PC-3 (cell line): ENCODE results near the gene GLUD2. TPM values are rescaled to one million over a fixed set of nuclear protein-coding genes. Genes with fewer than 3 reads are reported as not detected.

Source experiments
- ATAC-seq: fragments of 200-7000 bp; cut with Tn5 transposase; 2 replicates; pipeline ENCODE4 v1.9.1; 2020; ENCODE audit warnings: mild to moderate bottlenecking, moderate library complexity
- BruUV-seq: library from RNA; stranded (reverse); fragments of 400-500 nt; replicated peaks from 2 replicates; lab custom pipeline; 2021; lab: Mats Ljungman, UMichigan
- CTCF ChIA-PET: fragments of 300-600 bp; sonication (Branson Sonifier 250); formaldehyde crosslinking; loops from one replicate; lab custom pipeline; 2022; ENCODE audit warnings: antibody characterized with exemption; lab: Charles Lee
- POLR2A ChIA-PET: fragments of 300-600 bp; sonication (Branson Sonifier 250); formaldehyde crosslinking; loops from one replicate; lab custom pipeline; 2022; ENCODE audit warnings: antibody characterized with exemption; ENCODE audit not compliant: unreplicated experiment; lab: Charles Lee
- DNase-seq: peaks from one replicate; pipeline ENCODE4 v3.0.0-alpha.2; 2015
- H2AFZ ChIP-seq: fragments of 300-600 bp; sonication (generic); 2 replicates; pipeline ENCODE4 v1.6.0; 2016; ENCODE audit warnings: antibody characterized with exemption, low read length
- H3F3A ChIP-seq: fragments of 300-600 bp; sonication (generic); one replicate; pipeline ENCODE4 v1.6.0; 2017; ENCODE audit warnings: antibody characterized with exemption, low read length, control low read depth, mild to moderate bottlenecking; ENCODE audit not compliant: unreplicated experiment
- H3K27ac ChIP-seq: fragments of 300-600 bp; sonication (generic); 2 replicates; pipeline ENCODE4 v1.5.1; 2016; ENCODE audit warnings: mild to moderate bottlenecking, low read length
- H3K27me3 ChIP-seq: fragments of 300-600 bp; sonication (generic); 2 replicates; pipeline ENCODE4 v1.6.1; 2016; ENCODE audit warnings: low read length, mixed read lengths
- H3K36me3 ChIP-seq: fragments of 300-600 bp; sonication (generic); 2 replicates; pipeline ENCODE4 v1.6.1; 2016; ENCODE audit warnings: low read depth, mixed run types, low read length, mixed read lengths
- H3K4me1 ChIP-seq: fragments of 300-600 bp; sonication (generic); 2 replicates; pipeline ENCODE4 v1.5.1; 2016; ENCODE audit warnings: low read length; ENCODE audit not compliant: insufficient read depth
- H3K4me2 ChIP-seq: fragments of 300-600 bp; sonication (generic); 2 replicates; pipeline ENCODE4 v1.6.0; 2016; ENCODE audit warnings: low read length
- H3K4me3 ChIP-seq: fragments of 300-600 bp; sonication (generic); 2 replicates; pipeline ENCODE4 v1.5.1; 2016; ENCODE audit warnings: mild to moderate bottlenecking, low read length, mixed read lengths
- H3K79me2 ChIP-seq: fragments of 300-600 bp; sonication (generic); 2 replicates; pipeline ENCODE4 v1.6.1; 2017; ENCODE audit warnings: low read length, mixed read lengths
- H3K9ac ChIP-seq: fragments of 300-600 bp; sonication (generic); 2 replicates; pipeline ENCODE4 v1.6.0; 2016; ENCODE audit warnings: mild to moderate bottlenecking, low read length
- H3K9me2 ChIP-seq: fragments of 300-600 bp; sonication (generic); replicated peaks from 2 replicates; pipeline ENCODE4 v1.6.1; 2016; ENCODE audit warnings: mixed run types, low read length, mixed read lengths
- H3K9me3 ChIP-seq: fragments of 300-600 bp; sonication (generic); 2 replicates; pipeline ENCODE4 v1.6.1; 2016; ENCODE audit warnings: low read length, mixed read lengths
- H4K20me1 ChIP-seq: fragments of 300-600 bp; sonication (generic); 2 replicates; pipeline ENCODE4 v1.6.1; 2016; ENCODE audit warnings: low read length, mixed read lengths
- EZH2 ChIP-seq: fragments of 300-600 bp; sonication (generic); IDR thresholded peaks from one replicate; pipeline ENCODE4 v1.6.1; 2017; ENCODE audit warnings: antibody characterized with exemption, mild to moderate bottlenecking, low read length; ENCODE audit not compliant: unreplicated experiment
- EZH2phosphoT487 ChIP-seq: fragments of 300-600 bp; sonication (generic); IDR thresholded peaks from 2 replicates; pipeline ENCODE4 v1.6.1; 2018; ENCODE audit warnings: mild to moderate bottlenecking, antibody characterized with exemption, low read length, borderline replicate concordance
- intact Hi-C: fragments of 100-400 bp; cut with micrococcal nuclease; formaldehyde crosslinking; loops from 2 replicates; pipeline ENCODE4 v1.9.0; 2023
- total RNA-seq: library from RNA; depleted of rRNA; stranded (reverse); fragments of >200 nt; gene quantifications from 2 replicates; pipeline ENCODE4 v1.2.3, GENCODE V29; 2014
- TF ChIP-seq, protein P1 (sequence below): fragments of 300-600 bp; sonication (generic); conservative IDR thresholded peaks from 2 replicates; pipeline ENCODE4 v1.5.1; 2017; ENCODE audit warnings: antibody characterized with exemption, low read depth, mild to moderate bottlenecking, low read length

GLUD2 gene
- total RNA-seq, 1 experiment from 2014 or later = 0.40 TPM

DNA sequence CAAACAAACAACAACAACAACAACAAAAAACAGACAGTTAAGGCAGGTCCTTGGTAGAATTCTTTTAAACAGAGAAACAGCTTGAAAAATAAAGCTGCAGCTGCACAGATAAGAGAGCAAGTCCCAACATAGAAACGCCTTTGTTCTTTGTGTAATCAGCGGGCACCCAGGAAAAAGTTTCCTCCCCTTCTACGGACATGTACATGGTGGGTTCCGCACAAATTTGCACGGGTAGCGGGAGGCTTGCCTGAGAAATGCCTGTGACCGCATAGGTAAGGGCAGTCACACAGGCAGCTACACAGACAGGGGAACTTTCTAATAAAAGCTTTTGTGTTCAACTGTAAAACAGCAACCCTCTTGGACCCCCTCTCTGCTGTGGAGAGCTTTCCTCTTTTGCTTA lies 36.2 kb upstream of the GLUD2 start:
- Histone ChIP-seq H3K4me2 (no peak overlapping the region), H3K27ac (no peak overlapping the region), H3K9ac (no peak overlapping the region), H3K36me3 (no peaks in the 10 kb centered on the region), H4K20me1 (no peaks in the 10 kb centered on the region), H2AFZ (no peak overlapping the region), H3K9me3 (no peaks in the 10 kb centered on the region), H3K79me2 (no peaks in the 10 kb centered on the region), H3K4me3 (no peak overlapping the region), H3K4me1 (no peaks in the 10 kb centered on the region), H3K27me3 (no peaks in the 10 kb centered on the region), H3K9me2 (no peaks in the 10 kb centered on the region), H3F3A (no peaks in the 10 kb centered on the region)
- ATAC-seq = no peak
- ChIA-PET CTCF (no interaction called here), POLR2A (no interaction called here)
- intact Hi-C loops = no loop called here
- DNase-seq = no peak
- TF ChIP-seq, protein P1, sequence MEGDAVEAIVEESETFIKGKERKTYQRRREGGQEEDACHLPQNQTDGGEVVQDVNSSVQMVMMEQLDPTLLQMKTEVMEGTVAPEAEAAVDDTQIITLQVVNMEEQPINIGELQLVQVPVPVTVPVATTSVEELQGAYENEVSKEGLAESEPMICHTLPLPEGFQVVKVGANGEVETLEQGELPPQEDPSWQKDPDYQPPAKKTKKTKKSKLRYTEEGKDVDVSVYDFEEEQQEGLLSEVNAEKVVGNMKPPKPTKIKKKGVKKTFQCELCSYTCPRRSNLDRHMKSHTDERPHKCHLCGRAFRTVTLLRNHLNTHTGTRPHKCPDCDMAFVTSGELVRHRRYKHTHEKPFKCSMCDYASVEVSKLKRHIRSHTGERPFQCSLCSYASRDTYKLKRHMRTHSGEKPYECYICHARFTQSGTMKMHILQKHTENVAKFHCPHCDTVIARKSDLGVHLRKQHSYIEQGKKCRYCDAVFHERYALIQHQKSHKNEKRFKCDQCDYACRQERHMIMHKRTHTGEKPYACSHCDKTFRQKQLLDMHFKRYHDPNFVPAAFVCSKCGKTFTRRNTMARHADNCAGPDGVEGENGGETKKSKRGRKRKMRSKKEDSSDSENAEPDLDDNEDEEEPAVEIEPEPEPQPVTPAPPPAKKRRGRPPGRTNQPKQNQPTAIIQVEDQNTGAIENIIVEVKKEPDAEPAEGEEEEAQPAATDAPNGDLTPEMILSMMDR = no peak
- TF ChIP-seq EZH2 (no peak), EZH2phosphoT487 (no peak)
- BruUV-seq = no TSS peak

DNA sequence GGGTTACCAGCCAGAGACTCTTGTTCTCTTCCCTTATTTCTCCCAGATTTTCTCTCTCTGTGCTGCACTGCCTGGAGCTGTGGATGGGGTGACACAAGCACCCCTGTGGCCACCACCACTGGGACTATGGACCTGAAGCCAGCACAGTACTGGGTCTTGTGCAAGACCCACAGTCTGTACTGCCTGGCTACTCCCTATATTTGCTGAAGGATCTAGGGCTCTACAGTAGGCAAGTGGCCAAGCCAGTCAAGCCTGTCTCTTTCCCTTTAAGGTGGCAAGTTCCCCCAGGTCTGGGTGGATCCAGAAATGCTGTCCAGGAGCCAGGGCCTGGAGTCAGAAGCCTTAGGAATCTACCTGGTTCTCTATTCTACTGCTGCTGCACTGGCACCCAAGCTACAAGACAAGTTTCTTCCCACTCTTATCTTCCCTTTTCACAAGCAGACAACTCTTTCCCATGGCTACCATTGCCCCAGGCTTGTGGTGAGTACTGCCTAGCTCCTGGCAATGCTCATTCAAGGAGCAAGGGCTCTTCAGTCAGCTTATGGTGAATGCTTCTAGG lies 33.4 kb upstream of the GLUD2 start:
- Histone ChIP-seq H3K4me2 (no peak overlapping the region), H3K9me3 (no peaks in the 10 kb centered on the region), H3K9ac (no peak overlapping the region), H4K20me1 (no peaks in the 10 kb centered on the region), H3F3A (no peaks in the 10 kb centered on the region), H2AFZ (no peak overlapping the region), H3K79me2 (no peaks in the 10 kb centered on the region), H3K36me3 (no peaks in the 10 kb centered on the region), H3K4me1 (no peaks in the 10 kb centered on the region), H3K27me3 (no peaks in the 10 kb centered on the region), H3K4me3 (no peak overlapping the region), H3K27ac (no peak overlapping the region), H3K9me2 (no peaks in the 10 kb centered on the region)
- intact Hi-C loops = no loop called here
- no TSS peak for BruUV-seq
- ATAC-seq (no peak), DNase-seq (no peak)
- TF ChIP-seq EZH2phosphoT487 (no peak), EZH2 (no peak)
- TF ChIP-seq, protein P1 = no peak
- CTCF ChIA-PET = no interaction called here
- POLR2A ChIA-PET = no interaction called here

DNA sequence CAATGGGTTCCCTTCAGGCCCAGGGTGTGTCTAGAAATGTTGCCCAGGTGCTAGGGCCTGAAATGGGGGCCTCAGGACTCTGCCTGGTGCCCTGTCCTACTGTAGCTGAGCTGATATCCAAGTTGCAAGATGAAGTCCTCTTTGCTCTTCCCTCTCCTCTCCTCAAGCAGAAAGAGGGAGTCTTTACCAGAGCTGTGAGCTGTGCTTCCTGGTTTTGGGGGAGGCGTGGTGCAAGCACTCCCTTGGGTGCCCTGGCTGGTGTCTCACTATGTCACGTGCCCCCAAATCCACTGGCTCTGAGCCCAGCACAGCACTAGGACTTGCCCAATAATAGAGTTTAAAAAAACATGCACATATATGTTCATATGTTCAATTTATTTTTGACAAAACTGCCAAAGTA lies 32.6 kb upstream of the GLUD2 start:
- Histone ChIP-seq H2AFZ (no peak overlapping the region), H3K4me2 (no peak overlapping the region), H3K4me3 (no peak overlapping the region), H3K9me3 (no peaks in the 10 kb centered on the region), H3F3A (no peaks in the 10 kb centered on the region), H4K20me1 (no peaks in the 10 kb centered on the region), H3K9me2 (no peaks in the 10 kb centered on the region), H3K9ac (no peak overlapping the region), H3K27ac (no peak overlapping the region), H3K79me2 (no peaks in the 10 kb centered on the region), H3K36me3 (no peaks in the 10 kb centered on the region), H3K27me3 (no peaks in the 10 kb centered on the region), H3K4me1 (no peaks in the 10 kb centered on the region)
- intact Hi-C loops = no loop called here
- no peak for ATAC-seq
- CTCF ChIA-PET = no interaction called here
- no peak for DNase-seq
- POLR2A ChIA-PET = no interaction called here
- TF ChIP-seq EZH2phosphoT487 (no peak), EZH2 (no peak)
- TF ChIP-seq, protein P1 = no peak
- no TSS peak for BruUV-seq
